ENCODE data around the gene SLC39A10. TPM values are rescaled to one million over a fixed set of nuclear protein-coding genes. Genes with fewer than 3 reads are reported as not detected.

The SLC39A10 gene, protein sequence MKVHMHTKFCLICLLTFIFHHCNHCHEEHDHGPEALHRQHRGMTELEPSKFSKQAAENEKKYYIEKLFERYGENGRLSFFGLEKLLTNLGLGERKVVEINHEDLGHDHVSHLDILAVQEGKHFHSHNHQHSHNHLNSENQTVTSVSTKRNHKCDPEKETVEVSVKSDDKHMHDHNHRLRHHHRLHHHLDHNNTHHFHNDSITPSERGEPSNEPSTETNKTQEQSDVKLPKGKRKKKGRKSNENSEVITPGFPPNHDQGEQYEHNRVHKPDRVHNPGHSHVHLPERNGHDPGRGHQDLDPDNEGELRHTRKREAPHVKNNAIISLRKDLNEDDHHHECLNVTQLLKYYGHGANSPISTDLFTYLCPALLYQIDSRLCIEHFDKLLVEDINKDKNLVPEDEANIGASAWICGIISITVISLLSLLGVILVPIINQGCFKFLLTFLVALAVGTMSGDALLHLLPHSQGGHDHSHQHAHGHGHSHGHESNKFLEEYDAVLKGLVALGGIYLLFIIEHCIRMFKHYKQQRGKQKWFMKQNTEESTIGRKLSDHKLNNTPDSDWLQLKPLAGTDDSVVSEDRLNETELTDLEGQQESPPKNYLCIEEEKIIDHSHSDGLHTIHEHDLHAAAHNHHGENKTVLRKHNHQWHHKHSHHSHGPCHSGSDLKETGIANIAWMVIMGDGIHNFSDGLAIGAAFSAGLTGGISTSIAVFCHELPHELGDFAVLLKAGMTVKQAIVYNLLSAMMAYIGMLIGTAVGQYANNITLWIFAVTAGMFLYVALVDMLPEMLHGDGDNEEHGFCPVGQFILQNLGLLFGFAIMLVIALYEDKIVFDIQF
- total RNA-seq (2011; cell fraction: chromatin; rRNA removed; ENCODE audit: low replicate concordance), result 34.4 and 95.3 TPM in 2 replicates
- 38.0 and 44.5 TPM in 2 replicates for total RNA-seq (2011; cell fraction: nucleolus; rRNA removed)
- total RNA-seq (2011; cell fraction: nucleoplasm; rRNA removed), result 59.2 and 86.5 TPM in 2 replicates
- total RNA-seq (2014; rRNA removed) (16.7 and 20.6 TPM in 2 replicates), total RNA-seq (2014; rRNA removed; fragmentation: Illumina TruSeq; extraction: Trizol) (40.1 and 42.6 TPM in 2 replicates), total RNA-seq (2015; rRNA removed; fragmentation: Illumina TruSeq; extraction: Trizol) (36.5 and 37.7 TPM in 2 replicates), total RNA-seq (2021) (34.8 and 35.5 TPM in 2 replicates), polyA plus RNA-seq (2011; rRNA removed) (34.2 and 37.8 TPM in 2 replicates), polyA plus RNA-seq (2014; fragmentation: Illumina TruSeq; extraction: Trizol) (20.6 and 23.1 TPM in 2 replicates), polyA plus RNA-seq (2014; fragmentation: Nextera tagmentation; extraction: Ambion mirVana) (10 to 100 TPM; 14.5 to 18.2 TPM), polyA plus RNA-seq (2014; rRNA removed) (12.5 and 13.7 TPM in 2 replicates), polyA minus RNA-seq (2011; rRNA and poly(A)+ RNA removed) (118 and 121 TPM in 2 replicates), Bru-seq, nascent RNA (percentile 87 among the genes with signal in this experiment), BruChase-seq, experiment 1, labeled RNA remaining after a 2-hour chase (percentile 78 among the genes with signal in this experiment), BruChase-seq, experiment 2, labeled RNA remaining after a 6-hour chase (percentile 78 among the genes with signal in this experiment)
- 7.7 and 16.7 TPM in 2 replicates for polyA plus RNA-seq (2011; cell fraction: cytosol; rRNA removed)
- 18.3 and 28.9 TPM in 2 replicates for polyA plus RNA-seq (2011; cell fraction: nucleus; rRNA removed)
- 13.0 and 15.7 TPM in 2 replicates for polyA plus RNA-seq (2012)
- polyA minus RNA-seq (2011; cell fraction: cytosol; rRNA and poly(A)+ RNA removed), result 26.0 and 45.5 TPM in 2 replicates
- polyA minus RNA-seq (2011; cell fraction: nucleus; rRNA and poly(A)+ RNA removed), result 28.3 and 51.6 TPM in 2 replicates
- long read RNA-seq, experiment 1, full-length matches to known transcripts, result 79 of 125 reads
- long read RNA-seq, experiment 1, partial matches to known transcripts, result 22 of 125 reads
- long read RNA-seq, experiment 1, other reads (novel, unspliced or antisense), result 24 of 125 reads
- long read RNA-seq, experiment 2, partial matches to known transcripts, result 1 of 6 reads
- long read RNA-seq, experiment 2, other reads (novel, unspliced or antisense), result 5 of 6 reads
- long read RNA-seq, experiment 3, full-length matches to known transcripts, result 1 of 9 reads
- long read RNA-seq, experiment 3, partial matches to known transcripts, result 7 of 9 reads
- long read RNA-seq, experiment 3, other reads (novel, unspliced or antisense), result 1 of 9 reads

DNA sequence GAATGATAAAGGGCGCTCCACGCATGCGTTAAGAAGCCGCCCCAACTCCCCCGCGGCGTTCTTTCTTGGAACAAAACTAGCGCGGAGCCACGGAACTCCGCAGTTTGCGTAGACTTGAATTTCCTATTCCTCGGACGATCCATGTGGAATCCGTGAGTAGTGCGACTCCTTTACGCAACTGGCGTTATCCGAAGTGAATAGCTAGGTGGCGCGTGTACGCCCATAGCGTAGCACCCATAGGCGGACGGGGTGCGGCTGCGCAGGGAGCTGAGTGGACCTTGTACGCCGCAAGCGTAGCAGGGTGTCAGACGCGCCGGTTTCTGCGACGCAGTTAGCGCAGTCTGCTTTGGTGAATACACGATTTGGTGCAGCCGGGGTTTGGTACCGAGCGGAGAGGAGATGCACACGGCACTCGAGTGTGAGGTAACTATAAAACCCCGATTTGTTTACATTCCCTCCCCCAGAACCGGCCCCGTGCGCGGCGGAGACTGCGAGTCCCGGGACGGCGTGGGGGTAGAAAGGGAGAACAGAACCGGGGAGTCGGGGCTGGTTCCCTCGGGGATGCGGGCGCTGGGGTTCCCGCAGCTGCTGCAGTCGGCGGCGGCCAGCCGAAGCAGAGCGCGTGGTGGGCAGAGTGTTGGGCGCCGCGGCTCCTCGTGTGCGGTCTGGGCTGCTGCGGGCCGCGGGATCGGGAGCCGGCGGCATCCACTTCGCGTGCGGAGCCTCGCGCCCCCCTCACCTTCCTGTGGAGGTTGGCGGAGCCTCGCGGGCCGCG, at the start of gene SLC39A10:
SLC39A10 (plus strand) TSS at position 368 of the 775 bp plus-strand sequence. CDS start 22,817 bp downstream, outside the sequence.
- H2AFZ ChIP-seq (ENCODE audit: low read depth, low read length), result peak within 1 kb of the TSS; percentile 94
- ChIA-PET POLR2A (interaction anchor here (0.6 to 1.3 kb wide), 11 partner anchors 8 to 412 kb away, joined by 3 to 5 read pairs (median 3); partner anchors contain the start of gene DNAH7), CTCF (ENCODE audit: low intra/inter-chr PET ratio) (no interaction called here)
- 2% methylated on average over 63 of the region's 85 CpGs for WGBS (ENCODE audit: insufficient coverage, low coverage, missing lambda C conversion rate)
- no peaks in the 10 kb centered on the region for H4K20me1 ChIP-seq (replicated peaks; ENCODE audit: control insufficient read depth, insufficient read depth, low read length)
- intact Hi-C loops (cut with micrococcal nuclease), result loop anchor here (2.0 kb wide), 1 partner anchor 120 kb away; no protein-coding TSS in a partner anchor
- H3K9me1 ChIP-seq (ENCODE audit: control insufficient read depth, insufficient read depth, low read length), result no peaks in the 10 kb centered on the region
- H3K4me2 ChIP-seq (ENCODE audit: insufficient read depth, low read length), result peak within 1 kb of the TSS; percentile 83
- H3K9ac ChIP-seq (ENCODE audit: insufficient read depth in 1 of 2, low read depth in 2 of 2, low read length in 2 of 2), result peak within 1 kb of the TSS; percentile 83 to 95
- peak; percentile 97 for FAIRE-seq
- no peaks in the 10 kb centered on the region for H3K9me3 ChIP-seq (replicated peaks; ENCODE audit: control insufficient read depth, insufficient read depth, low read depth, low read length)
- H3K79me2 ChIP-seq (ENCODE audit: control insufficient read depth, insufficient read depth, low read length), result peaks cover 50% of the 10 kb centered on the region
- H3K27ac ChIP-seq (ENCODE audit: extremely low read depth, low read depth, low read length), result peak within 1 kb of the TSS; percentile 96
- in situ Hi-C loops (cut with MboI), result loop anchor here (10.0 to 25.0 kb wide), 2 partner anchors 332 to 405 kb away; partner anchors contain the start of gene DNAH7
- BruUV-seq (replicated peaks), result no TSS peak
- ATAC-seq, result peak; percentile 80
- peak; percentile 85 to 95 (median 88) for DNase-seq (ENCODE audit: extremely low read depth in 1 of 4, low spot score in 3 of 4)
- peaks cover 13% of the 10 kb centered on the region; the same call in 1 of the 3 replicates for H3K36me3 ChIP-seq (ENCODE audit: control insufficient read depth, insufficient read depth, low read length)
- peaks cover 9 to 11% of the 10 kb centered on the region in 2 experiments for H3K4me1 ChIP-seq (replicated peaks in 1 of 2; ENCODE audit: control insufficient read depth in 2 of 2, insufficient read depth in 2 of 2, low read length in 2 of 2)
- no peaks in the 10 kb centered on the region for H3K27me3 ChIP-seq (ENCODE audit: control insufficient read depth in 2 of 2, insufficient read depth in 2 of 2, low read length in 2 of 2)
- H3K4me3 ChIP-seq, result peak within 1 kb of the TSS; percentile 86
- TF ChIP-seq, protein P1, sequence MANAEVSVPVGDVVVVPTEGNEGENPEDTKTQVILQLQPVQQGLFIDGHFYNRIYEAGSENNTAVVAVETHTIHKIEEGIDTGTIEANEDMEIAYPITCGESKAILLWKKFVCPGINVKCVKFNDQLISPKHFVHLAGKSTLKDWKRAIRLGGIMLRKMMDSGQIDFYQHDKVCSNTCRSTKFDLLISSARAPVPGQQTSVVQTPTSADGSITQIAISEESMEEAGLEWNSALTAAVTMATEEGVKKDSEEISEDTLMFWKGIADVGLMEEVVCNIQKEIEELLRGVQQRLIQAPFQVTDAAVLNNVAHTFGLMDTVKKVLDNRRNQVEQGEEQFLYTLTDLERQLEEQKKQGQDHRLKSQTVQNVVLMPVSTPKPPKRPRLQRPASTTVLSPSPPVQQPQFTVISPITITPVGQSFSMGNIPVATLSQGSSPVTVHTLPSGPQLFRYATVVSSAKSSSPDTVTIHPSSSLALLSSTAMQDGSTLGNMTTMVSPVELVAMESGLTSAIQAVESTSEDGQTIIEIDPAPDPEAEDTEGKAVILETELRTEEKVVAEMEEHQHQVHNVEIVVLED (CRISPR knock-in tag; IDR thresholded peaks at IDR 0.05), result 0 out of 2 replicates have a peak, but pooled peaks have one; percentile 24
- no peak for TF ChIP-seq PTRF (tag; IDR thresholded peaks at IDR 0.05)
- peak; percentile 16; the same call in 1 of the 2 replicates for TF ChIP-seq NCOR1 (IDR thresholded peaks at IDR 0.05)
- peak; percentile 100 for TF ChIP-seq HNRNPH1 (optimal IDR thresholded peaks at IDR 0.05; ENCODE audit: low read depth, low read length)
- TF ChIP-seq TAF1 (IDR thresholded peaks at IDR 0.05; ENCODE audit: control insufficient read depth, extremely low read depth, insufficient read depth, low read length, severe bottlenecking), result peak; percentile 94
- peak; percentile 93 for TF ChIP-seq ZC3H4 (CRISPR knock-in tag; IDR thresholded peaks at IDR 0.05; ENCODE audit: borderline replicate concordance)
- peak; percentile 29; the same call in 1 of the 2 replicates for TF ChIP-seq ZNF431 (CRISPR knock-in tag; IDR thresholded peaks at IDR 0.05)

Data from K562 (cell line).